HG02571 (cell line): ENCODE results near the gene TENT5A.
"Not testable (repeated sequence)": the region's sequence is repeated elsewhere in the genome, so short reads cannot be mapped to it uniquely, and the experiment has no call there.

Source experiments
- ATAC-seq: cut with Tn5 transposase; IDR thresholded peaks from one replicate; pipeline ENCODE4 v1.9.1; 2021; ENCODE audit warnings: mild to moderate bottlenecking, moderate library complexity; ENCODE audit not compliant: unreplicated experiment

TENT5A gene

DNA sequence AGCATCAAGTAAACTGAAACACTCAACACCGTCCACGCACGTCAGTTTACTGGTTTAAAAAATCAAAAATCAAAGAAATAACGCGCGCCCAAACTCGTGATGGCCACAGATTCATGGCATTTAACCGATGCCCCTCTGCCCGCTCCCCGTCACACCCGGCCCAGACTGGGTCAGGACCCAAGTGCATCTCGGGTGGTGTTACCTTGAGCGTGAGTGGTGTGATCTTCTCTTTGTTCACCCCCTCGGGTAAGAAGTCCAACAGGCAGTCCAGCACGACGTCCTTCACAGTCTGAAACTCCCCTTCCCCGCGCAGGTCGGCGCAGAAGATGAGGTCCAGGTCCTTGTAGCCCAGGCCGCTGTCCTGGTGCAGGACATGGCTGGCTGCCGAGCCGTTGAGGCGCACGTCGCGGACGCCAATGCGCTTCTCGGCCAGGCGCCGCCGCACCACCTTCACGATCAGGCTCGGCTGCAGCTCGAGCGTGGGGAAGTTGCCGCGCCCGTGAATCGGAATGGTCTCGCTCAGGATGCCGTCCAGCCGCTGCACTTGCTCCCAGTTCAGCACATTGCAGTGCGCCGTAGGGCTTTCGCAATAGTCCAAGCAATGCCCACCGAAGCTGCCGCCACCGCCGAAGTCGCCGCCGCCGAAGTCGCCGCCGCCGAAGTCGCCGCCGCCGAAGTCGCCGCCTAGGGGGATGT is 945 bp downstream of the TENT5A start:
- ATAC-seq = no peak

DNA sequence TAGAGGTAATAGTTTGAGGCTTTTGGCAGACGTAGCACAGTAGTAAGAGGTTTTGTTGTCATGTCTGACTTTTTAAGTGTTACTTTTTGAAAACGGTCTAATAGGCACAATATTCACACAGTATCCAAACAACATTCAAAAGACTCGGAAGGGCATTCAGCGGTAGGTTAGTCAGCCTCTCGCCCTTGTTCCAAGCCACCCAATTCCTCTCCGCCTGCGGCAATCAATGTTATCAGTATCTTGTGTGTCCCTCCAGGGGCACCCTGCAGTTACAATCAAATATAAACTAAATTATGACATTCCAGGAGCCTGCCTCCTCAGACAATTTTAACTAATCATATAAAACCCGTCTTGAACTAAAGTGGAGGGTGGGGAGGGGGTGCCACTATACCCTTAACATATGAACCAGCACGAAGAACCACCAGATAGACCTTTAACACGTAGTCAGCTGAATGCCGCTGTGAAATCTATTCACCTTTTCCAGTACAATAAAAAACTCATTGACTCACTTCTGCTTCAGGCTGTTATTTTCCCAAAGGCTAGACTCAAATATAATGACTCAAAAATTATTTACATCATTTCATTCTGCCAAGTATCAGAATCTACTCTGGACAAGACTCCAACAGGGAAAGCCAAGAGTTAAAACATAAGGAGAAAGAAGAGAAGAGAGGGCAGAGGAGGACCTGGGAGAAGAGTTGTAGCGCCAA is 1.6 kb downstream of the TENT5A start:
- no peak for ATAC-seq

DNA sequence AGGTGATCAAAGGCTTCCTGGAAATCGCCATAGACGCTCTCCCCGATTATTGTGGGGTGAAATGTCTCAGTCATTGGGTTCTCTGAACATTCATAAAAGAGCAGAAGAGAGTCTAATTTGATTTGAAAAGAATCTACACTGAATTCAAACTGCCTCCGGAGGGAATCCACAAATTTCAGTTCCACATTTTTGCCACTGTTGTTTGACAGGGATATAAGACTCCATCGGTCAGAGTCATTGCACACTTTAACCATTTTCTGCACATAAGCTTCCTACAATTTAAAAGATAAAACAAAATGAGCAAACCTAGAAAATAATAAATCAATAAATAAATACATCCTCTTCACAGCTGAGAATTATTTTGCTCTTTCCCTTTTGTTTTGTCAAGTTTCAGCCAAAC is 2.3 kb downstream of the TENT5A start:
- ATAC-seq = no peak

DNA sequence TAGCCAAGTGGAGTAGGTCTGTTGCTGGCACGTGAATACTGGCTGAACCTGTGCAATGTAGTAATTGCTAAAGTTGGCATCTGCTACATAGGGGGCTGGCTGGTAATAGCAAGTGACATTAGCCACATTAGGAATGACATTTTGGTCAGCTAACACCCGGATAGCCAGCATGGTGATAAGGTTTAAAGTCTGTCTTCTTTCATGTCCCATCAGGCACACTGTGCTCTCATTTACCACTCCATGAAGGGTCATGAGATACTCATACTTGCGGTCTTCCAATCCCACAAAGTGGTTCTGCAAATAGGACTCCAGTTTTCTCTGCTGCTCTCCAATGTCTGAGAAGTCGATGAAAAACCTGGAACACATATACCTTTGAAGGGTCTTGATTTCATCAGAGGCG is 2.8 kb downstream of the TENT5A start:
- ATAC-seq = no peak

DNA sequence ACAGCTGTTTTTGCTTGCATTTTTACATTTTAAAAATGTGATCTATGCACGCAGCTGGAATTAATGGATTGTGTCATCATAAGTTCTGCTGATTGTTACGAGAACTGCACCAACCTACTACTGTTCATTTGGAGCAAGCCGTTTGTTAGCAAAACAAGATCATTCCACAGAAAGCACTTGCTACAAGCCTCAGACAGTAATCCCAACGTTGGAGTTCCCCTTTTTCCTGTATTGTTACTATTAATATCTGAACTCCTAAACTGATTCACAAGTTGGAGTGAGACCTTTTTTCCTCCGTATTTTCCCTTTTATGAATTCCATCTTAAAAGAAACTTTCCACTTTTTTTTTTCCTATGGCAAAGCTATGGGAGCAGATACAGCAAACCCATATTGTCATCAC is 3.5 kb downstream of the TENT5A start:
- ATAC-seq = no peak

DNA sequence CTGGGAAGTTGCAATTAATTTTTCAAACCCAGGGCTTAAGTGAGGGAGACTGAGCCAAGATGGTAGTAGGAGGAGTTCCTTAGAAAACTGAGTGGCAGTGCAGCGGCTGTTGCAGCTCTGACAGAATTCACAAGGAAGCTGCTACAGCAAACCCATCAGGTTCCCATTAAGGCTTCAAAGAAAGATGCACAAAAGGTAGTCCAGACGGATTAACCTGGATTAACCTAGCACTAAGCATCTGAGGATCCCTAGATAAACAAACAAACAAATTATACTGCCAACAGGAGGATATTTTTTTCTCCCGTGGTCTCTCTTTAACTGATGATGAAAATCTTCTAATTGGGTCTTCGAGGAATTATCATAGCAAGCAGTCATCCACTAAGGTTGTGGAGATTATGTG is 5.2 kb downstream of the TENT5A start:
- no peak for ATAC-seq

DNA sequence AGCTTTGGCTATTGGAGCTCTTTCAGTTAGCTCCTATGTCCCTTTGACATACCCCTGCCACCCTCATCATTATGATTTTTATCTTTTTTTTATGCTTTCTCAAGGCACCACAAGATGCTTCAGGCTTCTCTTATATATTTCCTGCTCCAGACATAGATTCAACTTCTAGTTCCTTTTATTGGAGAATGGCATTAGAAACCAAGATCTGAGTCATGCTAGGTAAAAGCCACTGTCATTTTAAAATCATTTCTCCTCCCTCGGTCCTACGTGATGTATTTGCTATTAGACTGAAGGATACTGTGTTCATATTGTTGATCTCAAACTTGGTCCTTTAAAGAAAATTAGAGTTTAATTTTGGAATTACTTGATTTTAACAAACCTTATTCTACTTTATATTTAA is 8.3 kb downstream of the TENT5A start:
- no peak for ATAC-seq

DNA sequence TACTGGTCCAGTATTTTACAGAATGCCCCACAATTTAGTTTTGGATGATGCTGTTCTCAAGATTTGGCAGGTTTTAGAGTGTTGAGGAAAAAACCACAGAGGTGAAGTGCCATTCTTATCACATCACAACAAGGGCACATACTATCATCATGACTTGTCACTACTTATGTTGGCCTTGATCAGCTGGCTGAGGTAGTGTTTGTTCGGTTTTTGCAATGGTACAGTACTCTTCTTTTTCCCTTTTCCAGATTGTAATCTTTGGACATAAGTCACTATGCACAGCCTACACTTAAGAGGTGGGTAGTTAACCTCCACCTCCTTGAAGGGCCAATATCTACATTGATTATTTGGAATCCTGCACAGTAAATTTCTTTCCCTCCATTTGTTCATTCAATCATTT is 8.8 kb downstream of the TENT5A start:
- no peak for ATAC-seq

DNA sequence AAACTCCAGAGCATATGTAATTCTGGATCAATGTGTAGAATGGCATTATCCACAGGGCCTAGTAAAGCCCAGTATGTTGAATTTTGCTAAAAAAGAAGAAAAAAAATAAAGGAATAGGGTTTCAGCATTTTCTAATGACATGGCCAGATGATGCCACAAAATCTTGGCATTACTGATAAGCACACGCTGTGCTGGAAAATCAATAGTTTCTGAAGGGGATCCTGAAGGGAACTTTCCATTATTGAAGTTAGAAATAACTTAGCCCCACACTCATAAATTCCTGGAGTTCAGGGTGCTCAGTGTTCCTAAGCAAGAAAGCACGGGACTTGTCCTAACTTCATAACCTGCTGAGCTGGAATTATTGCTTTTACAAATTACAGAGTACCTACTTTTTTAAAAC is 10.8 kb downstream of the TENT5A start:
- ATAC-seq = no peak

DNA sequence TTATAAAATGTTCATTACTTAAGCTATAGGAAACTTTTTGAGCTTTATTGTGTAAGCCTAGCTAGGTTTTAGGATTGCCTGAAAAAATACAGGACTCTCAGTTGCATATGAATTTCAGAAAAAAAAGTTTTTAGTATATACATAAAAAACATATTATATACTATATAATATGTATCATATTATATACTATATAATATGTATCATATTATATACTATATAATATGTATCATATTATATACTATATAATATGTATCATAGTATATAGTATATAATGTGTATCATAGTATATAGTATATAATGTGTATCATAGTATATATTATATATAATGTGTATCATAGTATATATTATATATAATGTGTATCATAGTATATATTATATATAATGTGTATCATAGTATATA is 11.9 kb downstream of the TENT5A start:
- not testable (repeated sequence) for ATAC-seq

DNA sequence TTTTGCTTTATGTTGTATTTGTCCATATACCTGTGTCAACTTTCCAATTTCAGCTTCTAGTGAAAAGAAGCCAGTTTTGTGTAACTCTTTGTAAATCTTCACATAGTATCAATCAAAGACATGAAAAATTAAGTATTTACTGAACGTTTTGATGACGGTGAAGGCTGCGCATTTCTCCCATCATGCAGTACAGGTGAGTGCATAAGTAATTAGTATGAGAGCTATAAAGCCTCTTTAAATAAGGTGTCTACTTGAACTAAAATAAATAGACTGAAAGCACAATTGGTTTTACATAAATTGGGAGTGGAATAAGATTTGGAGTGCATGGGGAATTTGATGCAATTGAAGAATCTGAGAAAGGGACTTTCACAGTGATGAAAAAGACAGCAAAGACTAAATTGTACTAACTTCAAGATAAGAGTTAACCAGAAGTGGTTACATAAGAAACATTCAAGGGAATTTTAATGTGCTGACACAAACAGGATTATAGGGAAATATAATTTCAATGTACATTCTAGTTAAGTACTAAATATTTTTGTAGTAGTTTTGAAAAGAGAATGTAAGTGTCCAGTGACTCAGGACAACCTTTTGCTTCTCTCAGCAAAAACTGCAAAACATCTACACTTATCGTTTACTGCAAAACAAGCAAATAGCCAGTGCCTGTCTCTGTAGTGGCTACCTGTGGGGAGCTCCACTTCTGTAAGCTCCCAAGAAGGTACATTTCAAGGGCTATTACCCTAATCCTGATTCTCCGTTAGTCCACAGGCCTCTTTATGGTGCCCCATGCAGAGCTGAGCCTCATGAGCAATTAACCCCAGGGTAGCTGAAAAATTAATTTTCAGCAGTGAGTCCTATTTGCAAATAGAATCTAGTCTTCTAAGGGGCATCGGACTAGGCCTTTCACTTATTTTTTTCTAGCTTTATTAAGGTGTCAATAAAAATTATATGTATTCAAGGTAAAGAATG is 13.0 kb downstream of the TENT5A start:
- no peak for ATAC-seq

DNA sequence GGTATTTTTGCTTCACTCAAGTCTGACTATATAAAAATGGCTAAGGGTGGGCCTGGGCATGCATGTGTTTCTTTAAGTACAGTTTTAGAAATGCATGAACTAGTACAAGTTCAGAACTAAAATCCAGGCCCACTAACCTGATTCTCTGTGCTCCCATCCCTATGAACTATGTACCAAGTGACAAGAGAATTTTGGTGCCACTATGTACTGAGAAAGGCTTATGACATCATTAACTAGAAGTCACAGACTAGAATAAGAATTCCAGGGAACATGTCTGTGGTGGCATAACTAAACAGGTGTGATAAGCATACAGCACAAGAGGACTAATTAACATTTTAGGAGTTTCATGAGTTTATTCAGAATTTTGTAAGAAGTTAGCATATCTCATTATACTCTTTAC is 16.1 kb downstream of the TENT5A start:
- no peak for ATAC-seq

DNA sequence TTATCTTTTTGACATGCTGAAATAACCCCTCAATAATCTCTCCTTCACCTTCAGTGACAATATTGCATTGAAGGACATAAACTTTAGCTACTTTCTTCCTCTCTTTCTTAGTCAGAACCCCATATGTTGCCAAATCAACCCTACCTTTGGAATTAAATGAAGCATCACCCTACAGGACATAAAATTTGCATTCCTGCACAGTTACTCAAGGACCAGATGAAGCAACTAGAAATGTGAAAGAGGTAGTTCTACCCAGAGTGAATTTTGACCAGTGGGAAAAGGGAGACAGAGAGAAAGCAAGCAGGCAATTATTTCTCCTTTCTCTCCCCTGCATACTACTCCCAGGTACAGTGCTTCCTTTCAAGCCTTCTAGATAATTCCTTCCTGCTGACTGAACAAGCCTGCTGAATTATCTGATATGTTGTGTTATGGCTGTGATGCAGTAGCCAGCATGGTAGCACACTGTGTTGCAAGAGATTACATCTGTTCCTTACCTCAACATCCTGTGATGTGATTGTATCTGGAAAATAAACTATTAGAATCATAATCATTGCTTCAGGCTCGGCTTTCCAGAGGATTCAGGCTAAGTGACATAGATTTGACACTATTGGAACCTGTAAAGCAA is 16.6 kb downstream of the TENT5A start:
- ATAC-seq = no peak

DNA sequence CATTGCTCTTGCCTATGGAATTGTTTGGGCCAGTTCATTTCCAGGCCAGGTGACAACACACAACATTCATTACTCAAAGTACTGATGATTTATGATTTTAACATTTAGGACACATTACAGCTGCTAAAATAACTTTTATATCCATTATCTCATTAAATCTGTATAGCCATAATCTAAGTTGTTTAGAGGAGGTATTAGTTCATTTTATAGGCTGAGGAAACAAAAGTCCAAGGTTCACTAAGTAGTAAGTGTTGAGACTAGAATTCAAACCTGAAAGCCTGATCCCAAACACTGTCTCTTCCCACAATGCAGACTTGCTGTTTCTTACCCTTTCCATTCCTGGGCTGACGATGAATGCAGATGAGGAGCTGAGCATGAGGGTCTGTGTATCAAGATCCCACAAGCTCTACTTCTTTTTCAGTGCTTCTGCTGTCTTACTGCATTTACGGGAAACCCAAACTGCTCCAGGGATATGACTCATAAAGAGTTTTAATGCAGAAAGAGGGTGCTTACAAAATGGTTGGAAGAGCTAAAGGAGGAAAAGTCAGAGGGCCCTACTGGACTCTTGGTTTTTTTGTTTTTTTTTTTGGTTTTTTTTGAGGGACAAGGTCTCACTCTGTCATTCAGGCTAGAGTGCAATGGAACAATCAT is 17.9 kb downstream of the TENT5A start:
- no peak for ATAC-seq

DNA sequence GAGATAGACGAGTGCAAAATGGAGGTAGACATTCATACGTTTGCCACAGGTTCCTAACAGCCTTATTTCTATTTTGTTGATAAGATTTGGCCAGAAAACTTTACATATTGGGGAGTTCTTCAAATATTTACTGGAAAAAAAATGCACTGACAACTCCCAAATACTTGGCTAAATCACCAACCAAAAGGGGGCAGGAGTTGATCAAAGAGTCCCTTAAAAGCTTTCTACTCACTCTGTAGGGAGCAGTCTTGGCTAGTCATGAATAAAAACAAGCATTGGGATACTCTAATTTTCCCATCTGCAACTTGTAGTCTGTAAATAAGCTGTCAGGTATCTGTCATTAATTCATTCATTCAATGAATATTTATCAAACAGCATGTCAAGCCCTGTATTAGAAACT is 18.4 kb downstream of the TENT5A start:
- ATAC-seq = no peak

DNA sequence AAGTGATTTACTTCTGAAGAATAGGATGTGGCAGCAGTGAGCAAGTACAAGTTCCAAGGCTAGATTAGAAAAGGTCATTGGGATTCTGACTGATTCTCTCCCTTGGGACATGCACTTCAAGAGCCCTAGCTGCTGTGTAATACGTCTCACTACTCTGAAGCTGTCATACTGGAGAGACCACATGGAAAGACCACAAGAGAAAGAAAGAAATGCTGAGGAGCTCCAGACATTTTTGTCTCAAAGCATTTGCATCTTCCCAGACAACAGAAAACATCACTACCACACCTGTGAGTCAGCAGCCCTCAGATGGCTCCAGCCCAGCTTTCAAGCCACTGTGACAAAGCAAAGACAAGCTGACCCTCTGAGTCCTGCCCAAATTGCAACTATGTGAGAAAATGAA is 20.7 kb downstream of the TENT5A start:
- no peak for ATAC-seq

DNA sequence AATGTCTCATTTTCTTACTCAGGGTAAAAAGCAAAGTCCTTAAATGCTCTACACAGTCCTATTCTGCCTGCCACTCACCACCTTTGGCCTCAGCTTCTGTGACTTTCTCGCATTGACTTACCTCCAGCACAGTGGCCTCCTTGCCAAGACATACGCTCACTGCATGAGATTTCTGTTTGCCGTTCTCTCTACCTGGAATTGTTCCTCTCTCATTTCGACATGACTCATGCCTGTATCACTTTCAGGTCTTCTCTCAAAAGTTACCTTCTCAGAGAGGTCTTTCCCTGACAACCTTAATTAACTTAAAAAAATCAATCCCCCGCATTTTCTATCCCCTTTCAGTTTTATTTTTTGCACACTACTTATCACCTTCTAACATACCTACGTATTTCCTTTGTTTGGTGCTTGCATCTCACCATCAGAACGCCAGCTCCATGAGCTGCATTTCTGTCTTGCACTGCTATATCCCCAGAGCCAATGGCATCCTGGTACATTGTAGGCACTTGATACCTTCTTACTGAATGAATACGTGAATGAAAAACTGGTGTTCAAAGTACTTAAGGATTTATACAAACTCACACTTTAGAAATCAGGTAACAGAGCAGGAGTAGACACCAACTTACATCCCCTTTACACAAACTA is 24.5 kb downstream of the TENT5A start:
- ATAC-seq = no peak

DNA sequence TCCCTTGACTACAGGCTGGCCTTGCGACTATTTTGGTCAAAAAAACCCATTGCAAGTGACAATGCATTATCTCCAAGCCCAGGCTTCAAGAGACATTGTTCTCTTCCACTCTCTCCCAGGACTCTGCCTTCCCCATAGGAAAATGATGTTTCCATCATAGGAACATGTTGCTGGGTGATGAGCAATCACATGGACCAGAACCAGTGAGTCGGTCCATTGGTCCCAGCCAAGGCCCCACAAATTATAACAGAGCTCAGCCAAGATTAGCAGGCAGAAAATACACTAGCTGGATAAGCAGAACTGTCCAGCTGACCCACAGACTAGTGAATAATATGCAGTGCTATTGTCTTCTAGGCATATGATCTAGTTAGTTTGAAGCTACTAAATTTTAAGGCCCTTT is 27.4 kb downstream of the TENT5A start:
- ATAC-seq = no peak

DNA sequence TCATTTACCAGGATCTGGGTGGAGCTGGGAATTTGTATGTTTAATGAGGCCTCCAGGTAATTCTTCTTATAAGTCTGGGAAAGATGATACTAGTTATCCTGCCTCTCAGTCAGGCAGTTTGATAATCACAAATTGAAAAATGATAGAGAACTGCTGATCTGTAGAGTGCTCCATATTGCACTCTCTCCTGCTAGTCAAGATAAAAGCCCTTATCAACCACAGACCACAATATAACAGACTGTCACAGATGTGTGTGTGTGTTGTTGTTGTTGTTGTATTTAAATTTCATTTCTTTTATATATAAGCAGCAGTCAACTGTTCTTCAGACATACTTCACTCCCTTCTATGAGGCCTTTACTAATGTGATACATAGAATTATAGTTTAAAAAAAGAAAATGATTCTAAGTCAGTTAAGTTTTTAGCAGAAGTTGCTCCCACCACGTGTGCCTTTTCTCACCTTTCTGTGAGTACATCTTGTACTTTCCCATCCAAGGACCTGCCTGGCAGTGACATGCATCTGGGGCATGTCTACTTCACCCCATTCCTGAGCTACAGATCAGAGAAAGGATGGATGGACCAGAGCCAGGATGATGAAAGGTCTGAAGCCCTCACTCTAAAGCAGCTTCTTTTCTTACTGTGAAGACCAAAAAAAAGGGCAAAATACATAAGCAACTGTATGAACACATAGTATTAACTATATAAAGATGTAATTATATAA is 29.8 kb downstream of the TENT5A start:
- ATAC-seq = no peak

DNA sequence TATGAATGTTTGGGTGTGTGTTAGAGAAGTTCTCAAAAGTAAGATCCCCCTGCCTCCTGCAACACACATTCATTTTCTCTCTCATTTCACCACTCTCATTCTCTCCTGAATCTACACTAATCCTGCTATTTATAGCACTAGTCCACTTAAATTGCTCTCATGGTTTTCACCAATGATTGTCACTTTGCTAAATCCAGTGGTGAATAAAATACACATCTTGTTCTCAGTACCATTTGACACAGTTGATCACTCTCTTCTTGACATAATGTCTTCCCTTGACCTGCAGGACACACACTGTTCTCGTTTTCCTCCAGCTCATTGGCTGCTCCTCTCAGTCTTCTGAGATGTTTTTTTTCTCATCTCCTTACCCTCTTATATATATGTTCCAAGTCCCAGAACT is 32.1 kb downstream of the TENT5A start:
- no peak for ATAC-seq
